SU-DHL-6 (cell line): Measurements from ENCODE around the gene PCDHGB3.
"Not testable (repeated sequence)": the region's sequence is repeated elsewhere in the genome, so short reads cannot be mapped to it uniquely, and the experiment has no call there.

Experiments
- EZH2phosphoT487 ChIP-seq: fragments of 200-600 bp; sonication (generic), shearing (Covaris generic); conservative IDR thresholded peaks from 2 replicates; pipeline ENCODE4 v1.6.1; 2018; ENCODE audit warnings: mild to moderate bottlenecking, antibody characterized with exemption, low read length, moderate library complexity, mixed read lengths
- TF ChIP-seq, protein P1 (sequence below): fragments of 200-600 bp; sonication (generic); IDR thresholded peaks from one replicate; pipeline ENCODE4 v1.5.1; 2017; ENCODE audit warnings: antibody characterized with exemption, mild to moderate bottlenecking, low read length, moderate library complexity; ENCODE audit not compliant: insufficient read depth, poor library complexity, severe bottlenecking

DNA sequence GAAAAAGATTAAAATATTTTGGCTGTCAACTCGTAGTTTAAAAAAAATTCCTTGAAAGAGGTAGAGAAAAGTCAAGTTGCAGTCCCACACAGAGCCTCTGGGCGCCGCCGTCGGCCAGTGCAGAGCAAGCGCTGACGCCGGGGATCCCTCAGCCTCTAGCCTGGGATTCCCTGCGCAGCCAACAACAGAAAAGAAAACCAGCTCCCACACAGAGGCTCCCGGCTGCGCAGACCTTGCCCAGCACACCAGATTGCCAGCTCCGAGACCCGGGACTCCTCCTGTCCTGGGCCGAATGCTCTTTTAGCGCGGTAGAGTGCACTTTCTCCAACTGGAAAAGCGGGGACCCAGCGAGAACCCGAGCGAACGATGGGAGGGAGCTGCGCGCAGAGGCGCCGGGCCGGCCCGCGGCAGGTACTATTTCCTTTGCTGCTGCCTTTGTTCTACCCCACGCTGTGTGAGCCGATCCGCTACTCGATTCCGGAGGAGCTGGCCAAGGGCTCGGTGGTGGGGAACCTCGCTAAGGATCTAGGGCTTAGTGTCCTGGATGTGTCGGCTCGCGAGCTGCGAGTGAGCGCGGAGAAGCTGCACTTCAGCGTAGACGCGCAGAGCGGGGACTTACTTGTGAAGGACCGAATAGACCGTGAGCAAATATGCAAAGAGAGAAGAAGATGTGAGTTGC is 47.6 kb downstream of the PCDHGB3 start, which contains the start of gene PCDHGB7:
- TF ChIP-seq, protein P1, sequence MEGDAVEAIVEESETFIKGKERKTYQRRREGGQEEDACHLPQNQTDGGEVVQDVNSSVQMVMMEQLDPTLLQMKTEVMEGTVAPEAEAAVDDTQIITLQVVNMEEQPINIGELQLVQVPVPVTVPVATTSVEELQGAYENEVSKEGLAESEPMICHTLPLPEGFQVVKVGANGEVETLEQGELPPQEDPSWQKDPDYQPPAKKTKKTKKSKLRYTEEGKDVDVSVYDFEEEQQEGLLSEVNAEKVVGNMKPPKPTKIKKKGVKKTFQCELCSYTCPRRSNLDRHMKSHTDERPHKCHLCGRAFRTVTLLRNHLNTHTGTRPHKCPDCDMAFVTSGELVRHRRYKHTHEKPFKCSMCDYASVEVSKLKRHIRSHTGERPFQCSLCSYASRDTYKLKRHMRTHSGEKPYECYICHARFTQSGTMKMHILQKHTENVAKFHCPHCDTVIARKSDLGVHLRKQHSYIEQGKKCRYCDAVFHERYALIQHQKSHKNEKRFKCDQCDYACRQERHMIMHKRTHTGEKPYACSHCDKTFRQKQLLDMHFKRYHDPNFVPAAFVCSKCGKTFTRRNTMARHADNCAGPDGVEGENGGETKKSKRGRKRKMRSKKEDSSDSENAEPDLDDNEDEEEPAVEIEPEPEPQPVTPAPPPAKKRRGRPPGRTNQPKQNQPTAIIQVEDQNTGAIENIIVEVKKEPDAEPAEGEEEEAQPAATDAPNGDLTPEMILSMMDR = peak; percentile 21
- not testable (repeated sequence) for TF ChIP-seq EZH2phosphoT487
